ENCODE data around the gene DSC3.
A peak's percentile ranks its signal among the peaks of the same experiment; 100 is the strongest.
"Not testable (repeated sequence)": the region's sequence is repeated elsewhere in the genome, so short reads cannot be mapped to it uniquely, and the experiment has no call there.

DSC3 gene

DNA sequence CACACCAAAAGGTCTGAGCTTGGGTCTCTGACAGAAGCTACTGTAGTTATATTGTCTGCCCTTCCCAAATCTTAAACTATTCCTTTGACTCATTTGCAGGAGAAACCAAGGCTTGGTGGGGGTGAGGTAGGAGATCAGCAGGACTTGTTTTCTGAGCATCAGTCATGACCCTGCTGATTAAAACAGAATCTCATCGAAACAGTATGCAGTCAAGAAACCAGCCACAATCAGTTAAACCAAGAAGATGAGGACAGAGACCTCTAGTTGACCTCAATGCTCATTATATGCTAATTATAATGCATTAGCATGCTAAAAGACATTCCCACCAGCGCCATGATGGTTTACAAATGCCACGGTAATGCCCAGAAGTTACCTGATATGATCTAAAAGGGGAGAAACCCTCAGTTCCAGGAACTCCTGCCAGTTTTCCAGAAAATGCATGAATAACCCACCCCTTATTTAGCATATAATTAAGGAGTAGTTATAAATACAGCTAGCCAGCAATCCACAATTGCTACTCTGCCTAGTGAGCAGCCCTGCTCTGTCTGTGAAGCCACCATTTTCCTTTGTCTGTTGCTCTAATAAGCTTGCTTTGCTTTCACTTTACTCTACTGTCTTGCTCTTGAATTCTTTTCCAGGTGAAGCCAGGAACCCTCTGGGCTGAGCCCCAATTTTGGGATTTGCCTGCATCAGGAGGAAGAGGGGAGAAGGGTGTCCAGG is 26.7 kb downstream of the DSC3 start (continued):
- TF ChIP-seq, protein P1, sequence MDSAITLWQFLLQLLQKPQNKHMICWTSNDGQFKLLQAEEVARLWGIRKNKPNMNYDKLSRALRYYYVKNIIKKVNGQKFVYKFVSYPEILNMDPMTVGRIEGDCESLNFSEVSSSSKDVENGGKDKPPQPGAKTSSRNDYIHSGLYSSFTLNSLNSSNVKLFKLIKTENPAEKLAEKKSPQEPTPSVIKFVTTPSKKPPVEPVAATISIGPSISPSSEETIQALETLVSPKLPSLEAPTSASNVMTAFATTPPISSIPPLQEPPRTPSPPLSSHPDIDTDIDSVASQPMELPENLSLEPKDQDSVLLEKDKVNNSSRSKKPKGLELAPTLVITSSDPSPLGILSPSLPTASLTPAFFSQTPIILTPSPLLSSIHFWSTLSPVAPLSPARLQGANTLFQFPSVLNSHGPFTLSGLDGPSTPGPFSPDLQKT (IDR thresholded peaks at IDR 0.05; ENCODE audit: borderline replicate concordance, low read depth, low read length): no peak

GRCh38 chr18:31011455-31011854 is 31.1 kb downstream of the DSC3 start:
- POLR2A ChIA-PET; H3K36me3 ChIP-seq (ENCODE audit: control insufficient read depth in 2 of 2, insufficient read depth in 1 of 2, low read length in 2 of 2); H3K9me3 ChIP-seq (ENCODE audit: control insufficient read depth, insufficient read depth, low read depth, low read length); H3K4me1 ChIP-seq (ENCODE audit: control insufficient read depth, insufficient read depth, low read length); H3K27ac ChIP-seq (ENCODE audit: extremely low read depth, low read depth, low read length); H3K4me3 ChIP-seq (ENCODE audit: low read depth, low read length): not testable (repeated sequence)
- CTCF ChIA-PET: interaction anchor here (0.6 to 1.1 kb wide), 2 partner anchors 22 to 666 kb away, joined by 3 read pairs; no protein-coding TSS in a partner anchor
- TF ChIP-seq, protein P2, sequence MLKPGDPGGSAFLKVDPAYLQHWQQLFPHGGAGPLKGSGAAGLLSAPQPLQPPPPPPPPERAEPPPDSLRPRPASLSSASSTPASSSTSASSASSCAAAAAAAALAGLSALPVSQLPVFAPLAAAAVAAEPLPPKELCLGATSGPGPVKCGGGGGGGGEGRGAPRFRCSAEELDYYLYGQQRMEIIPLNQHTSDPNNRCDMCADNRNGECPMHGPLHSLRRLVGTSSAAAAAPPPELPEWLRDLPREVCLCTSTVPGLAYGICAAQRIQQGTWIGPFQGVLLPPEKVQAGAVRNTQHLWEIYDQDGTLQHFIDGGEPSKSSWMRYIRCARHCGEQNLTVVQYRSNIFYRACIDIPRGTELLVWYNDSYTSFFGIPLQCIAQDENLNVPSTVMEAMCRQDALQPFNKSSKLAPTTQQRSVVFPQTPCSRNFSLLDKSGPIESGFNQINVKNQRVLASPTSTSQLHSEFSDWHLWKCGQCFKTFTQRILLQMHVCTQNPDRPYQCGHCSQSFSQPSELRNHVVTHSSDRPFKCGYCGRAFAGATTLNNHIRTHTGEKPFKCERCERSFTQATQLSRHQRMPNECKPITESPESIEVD (tag by site-specific recombination; IDR thresholded peaks at IDR 0.05): peak; percentile 91
- peak; percentile 37; the same call in 1 of the 2 replicates for TF ChIP-seq ZNF24 (tag by site-specific recombination; IDR thresholded peaks at IDR 0.05)
- peak; percentile 85 for TF ChIP-seq ZEB2 (tag by site-specific recombination; IDR thresholded peaks at IDR 0.05)
- TF ChIP-seq HIC1 (tag by site-specific recombination; IDR thresholded peaks at IDR 0.05): peak; percentile 95
- peak; percentile 66; the same call in 1 of the 2 replicates for TF ChIP-seq OSR2 (tag by site-specific recombination; IDR thresholded peaks at IDR 0.05)
- peak; percentile 27; the same call in 1 of the 2 replicates for TF ChIP-seq KLF10 (tag by site-specific recombination; IDR thresholded peaks at IDR 0.05)
- 0 out of 2 replicates have a peak, but pooled peaks have one; percentile 28 for TF ChIP-seq GLIS1 (tag by site-specific recombination; IDR thresholded peaks at IDR 0.05)
- TF ChIP-seq, protein P3, sequence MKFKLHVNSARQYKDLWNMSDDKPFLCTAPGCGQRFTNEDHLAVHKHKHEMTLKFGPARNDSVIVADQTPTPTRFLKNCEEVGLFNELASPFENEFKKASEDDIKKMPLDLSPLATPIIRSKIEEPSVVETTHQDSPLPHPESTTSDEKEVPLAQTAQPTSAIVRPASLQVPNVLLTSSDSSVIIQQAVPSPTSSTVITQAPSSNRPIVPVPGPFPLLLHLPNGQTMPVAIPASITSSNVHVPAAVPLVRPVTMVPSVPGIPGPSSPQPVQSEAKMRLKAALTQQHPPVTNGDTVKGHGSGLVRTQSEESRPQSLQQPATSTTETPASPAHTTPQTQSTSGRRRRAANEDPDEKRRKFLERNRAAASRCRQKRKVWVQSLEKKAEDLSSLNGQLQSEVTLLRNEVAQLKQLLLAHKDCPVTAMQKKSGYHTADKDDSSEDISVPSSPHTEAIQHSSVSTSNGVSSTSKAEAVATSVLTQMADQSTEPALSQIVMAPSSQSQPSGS (tag by site-specific recombination; IDR thresholded peaks at IDR 0.05; ENCODE audit: low read depth): peak; percentile 96
- peak; percentile 36; the same call in 1 of the 2 replicates for TF ChIP-seq KLF9 (tag by site-specific recombination; IDR thresholded peaks at IDR 0.05; ENCODE audit: low read depth)
- TF ChIP-seq KLF1 (tag by site-specific recombination; IDR thresholded peaks at IDR 0.05): peak; percentile 26; the same call in 1 of the 2 replicates
- peak; percentile 46; the same call in 1 of the 2 replicates for TF ChIP-seq ZNF335 (tag by site-specific recombination; conservative IDR thresholded peaks at IDR 0.05)
- peak; percentile 88 for TF ChIP-seq ZNF692 (tag by site-specific recombination; IDR thresholded peaks at IDR 0.05)
- peak; percentile 50 for TF ChIP-seq GLIS2 (tag by site-specific recombination; IDR thresholded peaks at IDR 0.05)
- TF ChIP-seq ZSCAN23 (tag by site-specific recombination; IDR thresholded peaks at IDR 0.05): 0 out of 2 replicates have a peak, but pooled peaks have one; percentile 19
- TF ChIP-seq HOXD13 (CRISPR knock-in tag; IDR thresholded peaks at IDR 0.05; ENCODE audit: borderline replicate concordance): peak; percentile 55; the same call in 1 of the 2 replicates
- TF ChIP-seq INSM2 (tag by site-specific recombination; IDR thresholded peaks at IDR 0.05): peak; percentile 97
- peak; percentile 16; the same call in 1 of the 2 replicates for TF ChIP-seq ZNF394 (tag by site-specific recombination; IDR thresholded peaks at IDR 0.05; ENCODE audit: borderline replicate concordance)
- TF ChIP-seq ZNF324 (tag by site-specific recombination; IDR thresholded peaks at IDR 0.05): peak; percentile 66; the same call in 1 of the 2 replicates
- peak; percentile 89 for TF ChIP-seq TSHZ1 (tag by site-specific recombination; IDR thresholded peaks at IDR 0.05; ENCODE audit: borderline replicate concordance)
